Suprapubic skin (tissue), 4 donors: ENCODE measurements around the gene SF3B5. TPM values are rescaled to one million over a fixed set of nuclear protein-coding genes. Genes with fewer than 3 reads are reported as not detected.

ENCODE experiments used
- DNase-seq, 2 donors: peaks; one replicate each; pipeline ENCODE4 v3.0.0-alpha.2; 2019; ENCODE audit warnings: low spot score in 2 of 2
- H3K27ac ChIP-seq: fragments of 200-600 bp; sonication (generic); one replicate; pipeline ENCODE4 v1.5.1; 2019
- H3K27me3 ChIP-seq: fragments of 200-600 bp; sonication (generic); one replicate; pipeline ENCODE4 v1.5.1; 2019
- H3K36me3 ChIP-seq: fragments of 200-600 bp; sonication (generic); one replicate; pipeline ENCODE4 v1.5.1; 2019
- H3K4me1 ChIP-seq: fragments of 200-600 bp; sonication (generic); one replicate; pipeline ENCODE4 v1.5.1; 2019
- H3K4me3 ChIP-seq: fragments of 200-600 bp; sonication (generic); one replicate; pipeline ENCODE4 v1.5.1; 2019; ENCODE audit warnings: mild to moderate bottlenecking
- H3K9me3 ChIP-seq: fragments of 200-600 bp; sonication (generic); one replicate; pipeline ENCODE4 v1.5.1; 2019
- EP300 ChIP-seq: sonication (generic); formaldehyde crosslinking; IDR thresholded peaks from one replicate; pipeline ENCODE4 v1.6.1; 2017; ENCODE audit warnings: antibody characterized with exemption
- POLR2A ChIP-seq, 2 donors: fragments of 450-650 bp; IDR thresholded peaks; one replicate each; pipeline ENCODE4 v1.6.1; 2017; ENCODE audit warnings: antibody characterized with exemption in 2 of 2, mild to moderate bottlenecking in 2 of 2, moderate library complexity in 2 of 2
- POLR2AphosphoS5 ChIP-seq, 3 donors: sonication (generic); formaldehyde crosslinking; IDR thresholded peaks; one replicate each; pipeline ENCODE4 v1.6.1; 2017; ENCODE audit warnings: antibody characterized with exemption in 3 of 3
- WGBS: methylation state at CpG from one replicate; pipeline ENCODE4 v1.1.5; 2018; 5-methylcytosine and 5-hydroxymethylcytosine counted together
- total RNA-seq, 4 donors: library from RNA; depleted of rRNA; stranded (reverse); fragments of >200 nt; gene quantifications; one replicate each; pipeline ENCODE4 v1.1.0, GENCODE V29; 2016
- TF ChIP-seq, protein P1 (sequence below), 2 donors: fragments of 200-600 bp in 1 of 2; fragments of 450-650 bp in 1 of 2; sonication (generic) in 1 of 2; IDR thresholded peaks; one replicate each; pipeline ENCODE4 v1.5.1; 2016 to 2019; ENCODE audit warnings: antibody characterized with exemption in 2 of 2, mild to moderate bottlenecking in 1 of 2, moderate library complexity in 1 of 2

SF3B5 gene
- total RNA-seq, 4 donors from 2014 or later: 111 to 218 (median 173) TPM

DNA sequence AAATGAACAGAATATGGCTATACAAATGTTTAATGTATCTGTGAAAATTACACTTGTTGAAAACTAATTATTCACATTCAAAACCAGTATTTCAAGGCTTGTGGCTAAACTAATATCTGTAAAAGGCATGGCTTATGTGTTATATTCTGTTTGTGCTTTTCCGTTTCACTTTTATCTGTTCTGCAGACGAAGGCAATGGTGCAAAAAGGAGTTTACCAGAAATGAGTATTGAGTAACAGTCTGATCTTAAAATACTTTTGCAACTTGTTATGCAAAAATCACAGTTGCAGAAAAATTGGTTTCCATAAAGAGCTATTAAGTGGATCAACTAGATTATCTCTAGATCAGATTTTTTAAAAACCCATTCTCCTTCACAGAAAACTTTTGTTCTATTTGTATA lies 45.5 kb upstream of the SF3B5 start:
- no peaks in the 10 kb centered on the region for H3K36me3 ChIP-seq
- no peak overlapping the region for H3K27ac ChIP-seq
- TF ChIP-seq POLR2AphosphoS5 (IDR thresholded peaks at IDR 0.05): no peak
- TF ChIP-seq, protein P1, sequence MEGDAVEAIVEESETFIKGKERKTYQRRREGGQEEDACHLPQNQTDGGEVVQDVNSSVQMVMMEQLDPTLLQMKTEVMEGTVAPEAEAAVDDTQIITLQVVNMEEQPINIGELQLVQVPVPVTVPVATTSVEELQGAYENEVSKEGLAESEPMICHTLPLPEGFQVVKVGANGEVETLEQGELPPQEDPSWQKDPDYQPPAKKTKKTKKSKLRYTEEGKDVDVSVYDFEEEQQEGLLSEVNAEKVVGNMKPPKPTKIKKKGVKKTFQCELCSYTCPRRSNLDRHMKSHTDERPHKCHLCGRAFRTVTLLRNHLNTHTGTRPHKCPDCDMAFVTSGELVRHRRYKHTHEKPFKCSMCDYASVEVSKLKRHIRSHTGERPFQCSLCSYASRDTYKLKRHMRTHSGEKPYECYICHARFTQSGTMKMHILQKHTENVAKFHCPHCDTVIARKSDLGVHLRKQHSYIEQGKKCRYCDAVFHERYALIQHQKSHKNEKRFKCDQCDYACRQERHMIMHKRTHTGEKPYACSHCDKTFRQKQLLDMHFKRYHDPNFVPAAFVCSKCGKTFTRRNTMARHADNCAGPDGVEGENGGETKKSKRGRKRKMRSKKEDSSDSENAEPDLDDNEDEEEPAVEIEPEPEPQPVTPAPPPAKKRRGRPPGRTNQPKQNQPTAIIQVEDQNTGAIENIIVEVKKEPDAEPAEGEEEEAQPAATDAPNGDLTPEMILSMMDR (IDR thresholded peaks at IDR 0.05): no peak
- no peak for TF ChIP-seq EP300
- TF ChIP-seq POLR2A (IDR thresholded peaks at IDR 0.05): no peak
- H3K4me3 ChIP-seq: no peak overlapping the region
- 79% methylated on average over 2 of the region's 2 CpGs for WGBS
- H3K27me3 ChIP-seq: no peaks in the 10 kb centered on the region
- no peaks in the 10 kb centered on the region for H3K4me1 ChIP-seq
- no peaks in the 10 kb centered on the region for H3K9me3 ChIP-seq
- no peak for DNase-seq

GRCh38 chr6:144139817-144140216 lies 44.4 kb upstream of the SF3B5 start:
- TF ChIP-seq EP300 (no peak), POLR2A (IDR thresholded peaks at IDR 0.05) (no peak)
- TF ChIP-seq, protein P1 (IDR thresholded peaks at IDR 0.05): no peak
- Histone ChIP-seq H3K4me3 (no peak overlapping the region), H3K36me3 (no peaks in the 10 kb centered on the region), H3K27me3 (no peaks in the 10 kb centered on the region), H3K27ac (no peak overlapping the region), H3K9me3 (no peaks in the 10 kb centered on the region), H3K4me1 (no peaks in the 10 kb centered on the region)
- no peak for DNase-seq
- WGBS: 99% methylated on average over 3 of the region's 3 CpGs

DNA sequence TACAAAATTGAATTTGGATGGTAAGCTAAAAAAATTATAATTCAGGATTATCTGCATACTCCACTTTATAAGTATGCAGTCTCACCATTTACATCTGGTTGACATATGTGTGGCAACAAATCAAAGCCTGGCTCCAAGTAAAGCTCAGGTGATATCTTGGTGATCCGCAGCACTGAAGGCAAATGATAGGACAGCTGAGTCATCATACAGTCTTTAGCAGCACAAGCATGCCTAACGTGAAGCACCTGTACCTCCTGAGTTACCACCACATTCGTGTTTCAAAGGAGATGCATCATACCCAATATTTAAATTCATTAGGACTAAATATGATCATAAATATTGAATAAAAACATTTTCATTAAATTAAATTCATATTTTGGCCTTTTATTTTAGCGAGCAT lies 43.2 kb upstream of the SF3B5 start:
- WGBS: 66% methylated on average over 4 of the region's 4 CpGs
- no peak for DNase-seq
- TF ChIP-seq, protein P1 (IDR thresholded peaks at IDR 0.05): no peak
- no peak for TF ChIP-seq EP300
- no peak for TF ChIP-seq POLR2A (IDR thresholded peaks at IDR 0.05)
- no peak for TF ChIP-seq POLR2AphosphoS5 (IDR thresholded peaks at IDR 0.05)

DNA sequence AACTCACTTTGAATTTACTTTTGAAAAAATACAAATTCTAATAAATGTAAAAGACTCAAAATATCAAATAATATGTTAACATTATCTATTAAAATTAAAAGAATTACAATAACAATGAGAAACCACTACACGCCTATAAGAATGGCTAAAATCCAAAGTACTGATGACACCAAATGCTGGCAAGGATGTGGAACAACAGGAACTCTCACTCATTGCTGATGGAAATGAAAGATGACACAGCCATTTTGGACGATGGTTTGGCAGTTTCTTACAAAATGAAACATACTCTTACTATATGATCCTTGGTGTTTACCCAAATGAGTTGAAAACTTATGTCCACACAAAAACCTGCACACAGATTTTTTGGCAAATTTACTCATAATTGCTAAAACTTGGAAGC lies 39.4 kb upstream of the SF3B5 start:
- no peak for DNase-seq
- no peaks in the 10 kb centered on the region for H3K4me1 ChIP-seq
- WGBS: 51% methylated on average over 2 of the region's 2 CpGs

More for the DNA sequence above, 43.2 kb upstream of the SF3B5 start:
- H3K4me3 ChIP-seq: no peak overlapping the region
- no peaks in the 10 kb centered on the region for H3K27me3 ChIP-seq
- no peak overlapping the region for H3K27ac ChIP-seq
- no peaks in the 10 kb centered on the region for H3K36me3 ChIP-seq
- no peaks in the 10 kb centered on the region for H3K9me3 ChIP-seq
- no peaks in the 10 kb centered on the region for H3K4me1 ChIP-seq

DNA sequence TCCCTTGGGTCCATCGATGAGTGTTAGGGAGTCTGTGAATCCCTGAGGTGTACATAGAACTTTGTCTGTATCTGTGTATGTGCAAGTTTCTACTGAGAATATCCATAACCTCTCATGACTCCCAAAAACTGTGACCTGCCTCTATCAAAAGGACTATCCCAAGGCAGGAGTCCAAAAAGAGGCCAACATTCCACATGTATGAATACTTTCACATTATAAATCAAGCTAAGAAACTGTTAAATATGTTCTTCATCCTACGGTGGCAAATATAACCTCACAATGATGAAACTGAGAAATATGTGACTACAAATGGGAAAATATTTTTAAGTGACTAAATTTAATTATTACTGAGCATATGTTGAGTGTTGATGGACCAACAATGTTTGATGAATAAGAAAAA lies 38.8 kb upstream of the SF3B5 start:
- Histone ChIP-seq H3K27ac (no peak overlapping the region), H3K4me3 (no peak overlapping the region), H3K9me3 (no peaks in the 10 kb centered on the region), H3K27me3 (no peaks in the 10 kb centered on the region), H3K36me3 (no peaks in the 10 kb centered on the region), H3K4me1 (no peaks in the 10 kb centered on the region)
- no peak for TF ChIP-seq POLR2AphosphoS5 (IDR thresholded peaks at IDR 0.05)
- TF ChIP-seq, protein P1 (IDR thresholded peaks at IDR 0.05): no peak
- no peak for TF ChIP-seq POLR2A (IDR thresholded peaks at IDR 0.05)
- no peak for TF ChIP-seq EP300
- DNase-seq: no peak
- WGBS: 74% methylated on average over 2 of the region's 2 CpGs

More for the DNA sequence above, 39.4 kb upstream of the SF3B5 start:
- Histone ChIP-seq H3K4me3 (no peak overlapping the region), H3K27me3 (no peaks in the 10 kb centered on the region), H3K36me3 (no peaks in the 10 kb centered on the region), H3K27ac (no peak overlapping the region), H3K9me3 (no peaks in the 10 kb centered on the region)
- TF ChIP-seq POLR2A (IDR thresholded peaks at IDR 0.05): no peak
- TF ChIP-seq, protein P1 (IDR thresholded peaks at IDR 0.05): no peak
- no peak for TF ChIP-seq POLR2AphosphoS5 (IDR thresholded peaks at IDR 0.05)
